Measurements from ENCODE around the gene ZNF43. TPM values are rescaled to one million over a fixed set of nuclear protein-coding genes. Genes with fewer than 3 reads are reported as not detected.
"Not testable (repeated sequence)": the region's sequence is repeated elsewhere in the genome, so short reads cannot be mapped to it uniquely, and the experiment has no call there.

Gene ZNF43
- total RNA-seq, 1 experiment from 2014 or later, result 0.34 TPM

GRCh38 chr19:21765151-21765550 lies 70.8 kb downstream of the ZNF43 start:
- Histone ChIP-seq H4K20me1 (ENCODE audit: insufficient read depth) (no peaks in the 10 kb centered on the region), H3K27ac (ENCODE audit: low read depth, low read length) (no peak overlapping the region), H3K9me2 (ENCODE audit: insufficient read depth) (no peaks in the 10 kb centered on the region), H3K36me3 (ENCODE audit: control insufficient read depth in 1 of 2, insufficient read depth in 2 of 2, low read length in 2 of 2) (peaks cover 7 to 19% of the 10 kb centered on the region in 2 experiments), H3K4me3 (replicated peaks in 1 of 2; ENCODE audit: low read depth in 1 of 2, low read length in 2 of 2) (no peak overlapping the region), H3K79me2 (ENCODE audit: insufficient read depth, low read length) (peaks cover 21% of the 10 kb centered on the region), H3K4me1 (ENCODE audit: control insufficient read depth in 1 of 2, insufficient read depth in 2 of 2, low read length in 2 of 2) (peaks cover 5 to 6% of the 10 kb centered on the region in 2 experiments; a peak in 2 of 4 replicates), H3K27me3 (ENCODE audit: insufficient read depth, low read length) (no peaks in the 10 kb centered on the region), H2AFZ (ENCODE audit: low read depth, low read length, poor library complexity, severe bottlenecking) (no peak overlapping the region), H3K9ac (ENCODE audit: low read length) (no peak overlapping the region), H3K4me2 (ENCODE audit: low read length) (peak overlapping the region; percentile 82; the same call in 1 of the 2 replicates), H3K9me3 (ENCODE audit: control insufficient read depth in 1 of 2, insufficient read depth in 1 of 2, low read depth in 1 of 2, low read length in 2 of 2) (no peaks in the 10 kb centered on the region)
- intact Hi-C loops (cut with micrococcal nuclease), result loop anchor here (5.0 kb wide), 1 partner anchor 758 kb away; no protein-coding TSS in a partner anchor
- no TSS peak for BruUV-seq (replicated peaks)
- ATAC-seq (no peak), DNase-seq (ENCODE audit: low read depth, low spot score) (peak; percentile 2)
- RAD21 ChIA-PET (ENCODE audit: low non-redundant PET in 1 of 2, low total read pairs in 2 of 2, uncharacterized antibody in 2 of 2, unreplicated experiment in 2 of 2), result no interaction called here
- POLR2A ChIA-PET, result no interaction called here
- CTCF ChIA-PET, result no interaction called here
- TF ChIP-seq EGR1 (IDR thresholded peaks at IDR 0.05; ENCODE audit: low read depth), result peak; percentile 19; the same call in 1 of the 2 replicates
- no peak for TF ChIP-seq MAX (IDR thresholded peaks at IDR 0.05)

GRCh38 chr19:21761547-21761946 lies 74.4 kb downstream of the ZNF43 start:
- Histone ChIP-seq H3K36me3 (ENCODE audit: control insufficient read depth in 1 of 2, insufficient read depth in 2 of 2, low read length in 2 of 2) (peaks cover 7 to 30% of the 10 kb centered on the region in 2 experiments), H3K79me2 (ENCODE audit: insufficient read depth, low read length) (peaks cover 25% of the 10 kb centered on the region)
- H3K4me3 ChIP-seq (replicated peaks in 1 of 2; ENCODE audit: low read depth in 1 of 2, low read length in 2 of 2); DNase-seq (ENCODE audit: low read depth, low spot score); BruUV-seq (replicated peaks); RAD21 ChIA-PET (ENCODE audit: low non-redundant PET in 1 of 2, low total read pairs in 2 of 2, uncharacterized antibody in 2 of 2, unreplicated experiment in 2 of 2); POLR2A ChIA-PET; H3K27me3 ChIP-seq (ENCODE audit: insufficient read depth, low read length); H3K9me2 ChIP-seq (ENCODE audit: insufficient read depth); ATAC-seq; H3K27ac ChIP-seq (ENCODE audit: low read depth, low read length); intact Hi-C loops (cut with micrococcal nuclease); H4K20me1 ChIP-seq (ENCODE audit: insufficient read depth); H2AFZ ChIP-seq (ENCODE audit: low read depth, low read length, poor library complexity, severe bottlenecking); CTCF ChIA-PET; H3K9me3 ChIP-seq (ENCODE audit: control insufficient read depth in 1 of 2, insufficient read depth in 1 of 2, low read depth in 1 of 2, low read length in 2 of 2); H3K9ac ChIP-seq (ENCODE audit: low read length); H3K4me2 ChIP-seq (ENCODE audit: low read length); H3K4me1 ChIP-seq (ENCODE audit: control insufficient read depth in 1 of 2, insufficient read depth in 2 of 2, low read length in 2 of 2): not testable (repeated sequence)

GRCh38 chr19:21758296-21758695 lies 77.7 kb downstream of the ZNF43 start:
- peaks cover 21% of the 10 kb centered on the region for H3K79me2 ChIP-seq (ENCODE audit: insufficient read depth, low read length)
- H3K4me1 ChIP-seq (ENCODE audit: control insufficient read depth in 1 of 2, insufficient read depth in 2 of 2, low read length in 2 of 2), result no peaks in the 10 kb centered on the region
- H3K36me3 ChIP-seq (ENCODE audit: control insufficient read depth in 1 of 2, insufficient read depth in 2 of 2, low read length in 2 of 2), result peaks cover 4 to 25% of the 10 kb centered on the region in 2 experiments
- H3K4me3 ChIP-seq (replicated peaks in 1 of 2; ENCODE audit: low read depth in 1 of 2, low read length in 2 of 2), result no peak overlapping the region
- no peaks in the 10 kb centered on the region for H3K27me3 ChIP-seq (ENCODE audit: insufficient read depth, low read length)
- no peaks in the 10 kb centered on the region for H3K9me2 ChIP-seq (ENCODE audit: insufficient read depth)
- H3K9me3 ChIP-seq (ENCODE audit: control insufficient read depth in 1 of 2, insufficient read depth in 1 of 2, low read depth in 1 of 2, low read length in 2 of 2), result no peaks in the 10 kb centered on the region; a peak in 1 of 4 replicates
- DNase-seq (ENCODE audit: low read depth, low spot score) (no peak), ATAC-seq (no peak)
- CTCF ChIA-PET, result no interaction called here
- no TSS peak for BruUV-seq (replicated peaks)
- POLR2A ChIA-PET, result no interaction called here
- H4K20me1 ChIP-seq (ENCODE audit: insufficient read depth), result no peaks in the 10 kb centered on the region
- no peak overlapping the region for H3K9ac ChIP-seq (ENCODE audit: low read length)
- intact Hi-C loops (cut with micrococcal nuclease), result no loop called here
- RAD21 ChIA-PET (ENCODE audit: low non-redundant PET in 1 of 2, low total read pairs in 2 of 2, uncharacterized antibody in 2 of 2, unreplicated experiment in 2 of 2), result no interaction called here
- no peak overlapping the region for H3K27ac ChIP-seq (ENCODE audit: low read depth, low read length)
- no peak overlapping the region for H3K4me2 ChIP-seq (ENCODE audit: low read length)
- no peak overlapping the region for H2AFZ ChIP-seq (ENCODE audit: low read depth, low read length, poor library complexity, severe bottlenecking)
- TF ChIP-seq REST (IDR thresholded peaks at IDR 0.05; ENCODE audit: low read depth) (no peak), POLR2A (IDR thresholded peaks at IDR 0.05; ENCODE audit: borderline replicate concordance, extremely low read depth, insufficient read depth, insufficient read length) (no peak), JUND (IDR thresholded peaks at IDR 0.05) (no peak), SRF (IDR thresholded peaks at IDR 0.05; ENCODE audit: low read depth) (no peak), EZH2 (IDR thresholded peaks at IDR 0.05) (no peak), CBX3 (IDR thresholded peaks at IDR 0.05; ENCODE audit: low read depth) (no peak), ATF3 (IDR thresholded peaks at IDR 0.05) (no peak)

Data from HCT116 (cell line).